Left forelimb (tissue), 1 donor: ENCODE measurements around the gene HDGFL1.

Source experiments
- DNase-seq: peaks from one replicate; pipeline ENCODE4 v3.0.0-alpha.2; 2018; ENCODE audit warnings: low spot score

The HDGFL1 gene

GRCh38 chr6:22569281-22570184 lies at the start of gene HDGFL1:
HDGFL1 (plus strand) TSS chr6:22569566; CDS start chr6:22569576, 10 bp downstream.
- no peak for DNase-seq

GRCh38 chr6:22521035-22521434 lies 48.3 kb upstream of the HDGFL1 start:
- no peak for DNase-seq

GRCh38 chr6:22526736-22527135 lies 42.6 kb upstream of the HDGFL1 start:
- DNase-seq: no peak

DNA sequence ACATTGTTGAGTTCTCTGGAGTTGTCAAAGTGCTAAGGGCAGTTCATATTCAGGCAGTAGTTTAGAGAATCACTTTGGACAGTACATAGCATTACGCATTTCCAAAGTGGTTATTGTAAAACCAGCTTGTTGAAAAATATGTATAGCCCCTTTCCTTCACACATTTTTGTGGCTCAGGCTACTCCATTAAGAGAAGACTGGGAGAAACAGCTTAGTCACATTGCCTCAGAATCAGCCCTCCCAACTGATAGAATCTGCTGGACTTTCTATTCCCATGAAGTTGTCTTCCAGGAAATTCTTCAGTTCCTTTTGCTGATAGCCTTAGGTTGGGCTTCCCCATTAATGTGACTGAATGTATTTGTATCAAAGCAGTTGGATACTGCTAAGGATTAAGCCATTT lies 39.5 kb upstream of the HDGFL1 start:
- DNase-seq: no peak

- DNase-seq: no peak
Observed at GRCh38 chr6:22530506-22530905, 38.9 kb upstream of the HDGFL1 start.

GRCh38 chr6:22536122-22536521 lies 33.2 kb upstream of the HDGFL1 start:
- DNase-seq: no peak

DNA sequence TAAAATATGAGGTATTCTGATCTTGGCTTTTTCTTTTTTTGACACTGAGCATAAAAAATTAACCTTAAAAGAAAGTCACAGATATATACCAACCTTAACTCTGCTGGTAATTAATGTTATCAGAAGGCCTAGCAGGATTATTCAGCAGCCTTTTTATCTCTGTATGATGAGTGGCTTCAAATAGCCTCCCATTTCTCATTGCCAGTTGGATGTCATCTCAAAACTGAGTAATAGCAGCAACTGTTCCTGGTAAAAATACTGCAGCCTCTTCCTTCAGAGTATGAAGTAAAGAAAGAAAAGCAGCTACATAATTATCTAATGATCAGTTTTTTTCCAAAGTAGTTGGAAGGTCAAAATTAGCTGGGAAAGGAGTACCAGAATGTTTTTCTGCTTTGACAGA lies 24.9 kb upstream of the HDGFL1 start:
- no peak for DNase-seq

GRCh38 chr6:22545051-22545450 lies 24.3 kb upstream of the HDGFL1 start:
- no peak for DNase-seq

GRCh38 chr6:22546236-22546635 lies 23.1 kb upstream of the HDGFL1 start:
- no peak for DNase-seq

GRCh38 chr6:22550971-22551670 lies 18.2 kb upstream of the HDGFL1 start:
- no peak for DNase-seq

GRCh38 chr6:22556266-22556665 lies 13.1 kb upstream of the HDGFL1 start:
- no peak for DNase-seq

DNA sequence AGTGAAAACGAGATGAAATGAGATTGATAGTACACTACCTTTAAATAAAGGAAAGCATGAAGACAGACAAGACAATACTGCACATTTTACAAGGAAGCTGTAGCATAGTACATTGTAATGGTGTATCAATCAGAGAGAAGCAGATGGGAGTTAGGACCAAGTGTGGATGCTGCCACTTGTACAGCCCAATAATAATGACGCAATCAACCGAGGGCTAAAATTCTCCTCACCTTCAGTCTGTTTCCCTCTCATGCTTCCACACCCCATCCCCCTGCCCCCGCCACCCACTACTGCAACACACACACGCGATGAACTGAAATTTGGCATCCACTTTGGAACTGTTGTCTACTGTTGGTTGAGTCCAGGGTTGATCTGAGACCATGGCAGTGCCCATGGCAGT lies 12.4 kb upstream of the HDGFL1 start:
- DNase-seq: no peak

DNA sequence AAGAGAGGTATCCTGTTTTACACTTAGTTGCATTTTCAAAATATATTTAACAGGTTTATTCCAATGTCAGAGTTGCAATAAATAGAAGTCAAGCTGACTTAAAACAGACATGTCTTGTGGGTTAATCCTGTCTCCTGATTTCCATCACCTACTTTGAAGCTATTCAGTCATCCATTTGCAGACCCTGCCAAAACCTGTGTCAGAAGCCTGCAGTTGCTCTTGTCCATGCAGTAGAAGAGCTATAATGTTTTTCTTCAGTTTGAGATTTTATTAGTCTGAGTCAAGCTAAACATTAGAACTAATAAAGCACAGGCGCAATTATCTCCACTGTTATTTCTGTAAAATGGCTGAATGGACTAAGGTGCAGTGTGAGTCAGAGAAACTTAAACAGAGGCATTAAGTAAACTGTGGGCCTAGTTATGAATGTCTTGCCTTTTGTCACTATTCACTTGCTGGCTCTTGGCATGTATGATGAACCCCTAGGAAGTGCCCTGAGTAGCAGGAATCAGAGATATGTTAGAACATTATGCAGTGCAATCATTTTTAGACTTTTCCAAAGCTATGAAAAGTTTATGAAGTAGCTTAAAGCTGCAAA lies 11.0 kb upstream of the HDGFL1 start:
- DNase-seq: no peak

- DNase-seq: no peak
Observed at GRCh38 chr6:22568854-22569253, 512 bp upstream of the HDGFL1 start.

DNA sequence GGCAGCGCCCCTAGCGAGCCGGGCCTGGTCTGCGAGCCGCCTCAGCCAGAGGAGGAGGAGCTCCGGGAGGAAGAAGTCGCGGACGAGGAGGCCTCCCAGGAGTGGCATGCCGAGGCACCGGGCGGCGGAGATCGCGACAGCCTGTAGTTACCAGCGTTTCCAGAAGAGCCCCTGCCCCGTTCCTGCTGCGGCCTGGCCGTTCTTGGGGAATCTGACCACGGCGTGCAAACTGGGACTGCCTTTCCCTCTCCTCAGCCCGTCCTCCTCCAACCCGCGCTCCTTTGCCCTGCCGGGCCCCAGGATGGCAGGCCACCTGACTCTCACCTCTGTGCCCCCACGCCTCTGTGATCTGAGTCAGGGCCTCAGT lies 802 bp downstream of the HDGFL1 start:
- no peak for DNase-seq

DNA sequence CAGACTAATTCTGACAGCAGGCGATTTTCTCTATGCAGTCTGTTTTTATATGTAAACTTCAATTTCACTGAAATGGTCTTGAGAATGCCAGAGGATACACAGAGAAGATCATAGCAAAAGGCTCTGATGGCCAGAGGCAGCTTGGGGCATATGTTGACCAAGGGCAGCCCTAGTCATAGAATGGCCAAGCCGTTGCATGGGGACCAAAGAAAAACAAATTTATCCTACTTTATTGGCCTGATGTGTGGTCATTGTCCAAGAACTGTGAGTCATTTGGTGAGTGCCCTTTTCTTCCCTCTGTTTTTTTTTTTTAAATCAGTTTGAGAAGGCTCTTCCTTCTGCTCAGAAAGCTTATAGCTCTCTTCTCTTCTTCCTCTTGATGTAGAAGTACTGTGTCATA lies 5.8 kb downstream of the HDGFL1 start:
- DNase-seq: no peak

DNA sequence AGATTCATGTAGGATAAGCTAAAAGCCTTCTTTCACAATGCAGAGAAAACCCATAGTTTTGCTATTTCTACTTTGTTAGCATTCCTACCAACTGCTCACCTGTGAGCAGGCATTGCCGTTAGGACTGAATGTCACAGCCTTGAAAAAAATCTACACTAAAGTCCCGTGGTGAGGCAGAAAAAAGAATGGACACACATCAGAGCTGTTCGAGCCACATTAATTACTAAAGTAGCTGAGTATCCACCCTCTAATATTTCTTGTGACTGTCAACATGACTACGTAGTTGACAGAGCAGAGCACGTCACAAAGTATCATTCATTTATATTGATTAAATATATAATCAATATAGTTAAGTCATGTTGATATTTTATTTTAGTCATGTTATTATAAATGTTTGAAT lies 10.1 kb downstream of the HDGFL1 start:
- DNase-seq: no peak

- no peak for DNase-seq
Observed at GRCh38 chr6:22580337-22580736, 11.0 kb downstream of the HDGFL1 start.

DNA sequence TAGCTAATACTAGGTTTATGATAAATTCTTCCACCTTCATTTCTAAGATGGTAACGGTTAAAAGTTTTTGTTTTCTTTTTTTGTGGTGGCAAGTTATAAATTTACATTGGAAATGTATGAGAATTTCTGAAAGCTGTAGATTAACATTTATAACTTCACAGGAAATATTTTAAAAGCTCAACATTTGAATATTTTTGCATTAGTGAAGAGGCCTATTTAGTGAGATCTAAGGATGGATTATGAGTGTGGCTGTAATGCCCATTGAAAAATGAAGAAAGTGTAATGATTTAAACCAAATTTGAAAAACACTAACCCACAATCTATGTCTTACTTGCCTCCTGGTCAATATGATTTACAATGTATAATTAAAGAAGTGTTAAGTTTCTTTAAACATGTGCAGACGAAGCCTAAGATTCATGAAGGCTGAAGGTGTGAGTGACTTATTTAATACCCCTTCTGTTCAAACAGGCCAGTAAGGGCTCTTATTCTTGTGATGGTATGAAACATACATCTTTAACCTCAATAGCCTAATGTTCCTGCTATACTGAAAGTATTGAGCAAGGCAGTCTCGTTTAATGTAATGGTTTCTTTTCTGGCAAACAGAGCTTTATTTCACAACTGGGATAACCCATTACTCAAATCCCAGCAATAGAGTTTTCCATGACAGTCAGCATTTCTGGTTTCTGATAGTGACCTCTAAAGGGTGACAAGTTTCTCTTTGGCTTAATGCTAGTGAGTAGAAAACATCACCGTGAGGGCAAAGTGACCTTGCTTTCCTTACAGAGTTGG lies 13.2 kb downstream of the HDGFL1 start:
- no peak for DNase-seq

DNA sequence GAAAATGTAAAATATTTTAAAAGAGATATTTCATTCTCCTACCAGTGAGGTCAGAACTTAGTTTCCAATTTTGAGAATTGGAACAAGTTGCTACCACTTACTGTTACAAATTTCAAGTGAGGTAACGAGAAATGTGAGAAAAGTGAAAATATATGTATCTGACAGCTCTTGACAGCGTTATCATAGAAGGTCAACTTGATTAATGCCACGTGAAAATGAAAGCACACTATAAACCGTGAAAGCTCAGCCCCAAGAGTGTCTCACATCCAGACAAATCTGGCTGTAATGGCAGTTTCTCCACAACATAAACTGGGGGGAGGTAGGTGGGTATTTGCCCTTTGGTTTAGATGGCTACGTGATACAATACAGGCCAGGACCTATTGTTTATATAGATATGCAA lies 13.9 kb downstream of the HDGFL1 start:
- no peak for DNase-seq

- no peak for DNase-seq
Observed at GRCh38 chr6:22583927-22584326, 14.6 kb downstream of the HDGFL1 start.

DNA sequence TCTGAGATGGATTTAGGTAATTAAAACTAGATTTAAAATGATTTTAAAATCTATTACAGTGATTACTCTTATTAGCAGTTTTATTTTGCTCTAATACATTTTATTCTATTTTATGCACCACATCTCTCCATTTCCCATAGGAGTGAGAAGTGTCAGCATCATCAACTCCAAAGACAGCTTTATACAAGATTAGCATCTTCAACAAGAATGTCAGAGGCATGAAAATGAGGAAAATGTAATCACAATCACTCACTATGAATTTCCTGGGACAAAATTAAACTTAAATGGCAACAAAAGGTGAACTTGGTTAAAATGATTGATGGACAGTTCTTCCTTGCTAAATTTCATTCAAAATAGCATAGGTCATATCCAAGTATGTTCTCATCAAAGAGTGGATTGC lies 19.8 kb downstream of the HDGFL1 start:
- no peak for DNase-seq
